ENCODE data around the gene STK38. TPM values are rescaled to one million over a fixed set of nuclear protein-coding genes. Genes with fewer than 3 reads are reported as not detected.

STK38 gene
- total RNA-seq, 2 experiments from 2014 or later = 29.4 to 42.5 TPM

GRCh38 chr6:36519352-36519751, 27.9 kb downstream of the STK38 start:
- Histone ChIP-seq H3K79me2 (ENCODE audit: insufficient read depth, low read depth, low read length) (no peaks in the 10 kb centered on the region), H2AFZ (ENCODE audit: low read length) (no peak overlapping the region), H3K4me3 (ENCODE audit: low read depth, low read length, poor library complexity, severe bottlenecking) (no peak overlapping the region), H3K27ac (ENCODE audit: low read depth, low read length, poor library complexity, severe bottlenecking) (no peak overlapping the region), H3K4me2 (ENCODE audit: low read length) (no peak overlapping the region), H3K4me1 (ENCODE audit: insufficient read depth, low read length, poor library complexity, severe bottlenecking) (no peaks in the 10 kb centered on the region), H3K9me2 (ENCODE audit: insufficient read depth, low read length) (no peaks in the 10 kb centered on the region), H3K36me3 (ENCODE audit: insufficient read depth, low read length) (peaks cover 95% of the 10 kb centered on the region), H4K20me1 (ENCODE audit: insufficient read depth, low read length) (no peaks in the 10 kb centered on the region), H3K9me3 (ENCODE audit: low read length) (no peaks in the 10 kb centered on the region)
- DNase-seq (ENCODE audit: low spot score) = no peak
- no TSS peak for BruUV-seq (replicated peaks)
- ChIA-PET POLR2A (no interaction called here), CTCF (ENCODE audit: unreplicated experiment) (no interaction called here)
- intact Hi-C loops (cut with micrococcal nuclease; ENCODE audit: unreplicated experiment) = no loop called here
- TF ChIP-seq CTCF (conservative IDR thresholded peaks at IDR 0.05; ENCODE audit: low read length) = no peak

GRCh38 chr6:36517408-36517807, 29.9 kb downstream of the STK38 start:
- POLR2A ChIA-PET = interaction anchor here (1.4 kb wide), 1 partner anchor 9 kb away, joined by 4 read pairs; no protein-coding TSS in a partner anchor
- no peak overlapping the region for H3K4me2 ChIP-seq (ENCODE audit: low read length)

GRCh38 chr6:36516988-36517387, 30.3 kb downstream of the STK38 start:
- intact Hi-C loops (cut with micrococcal nuclease; ENCODE audit: unreplicated experiment) = no loop called here
- H3K4me1 ChIP-seq (ENCODE audit: insufficient read depth, low read length, poor library complexity, severe bottlenecking) = no peaks in the 10 kb centered on the region
- ChIA-PET CTCF (ENCODE audit: unreplicated experiment) (no interaction called here), POLR2A (interaction anchor here (0.5 to 1.5 kb wide), 3 partner anchors 9 to 171 kb away, joined by 3 to 4 read pairs (median 3); no protein-coding TSS in a partner anchor)
- H2AFZ ChIP-seq (ENCODE audit: low read length) = no peak overlapping the region
- H3K27ac ChIP-seq (ENCODE audit: low read depth, low read length, poor library complexity, severe bottlenecking) = no peak overlapping the region
- no peaks in the 10 kb centered on the region for H3K9me3 ChIP-seq (ENCODE audit: low read length)
- no TSS peak for BruUV-seq (replicated peaks)
- no peaks in the 10 kb centered on the region for H3K9me2 ChIP-seq (ENCODE audit: insufficient read depth, low read length)
- H3K4me2 ChIP-seq (ENCODE audit: low read length) = no peak overlapping the region
- H3K79me2 ChIP-seq (ENCODE audit: insufficient read depth, low read depth, low read length) = no peaks in the 10 kb centered on the region
- peaks cover 99% of the 10 kb centered on the region for H3K36me3 ChIP-seq (ENCODE audit: insufficient read depth, low read length)
- TF ChIP-seq EZH2phosphoT487 (IDR thresholded peaks at IDR 0.05; ENCODE audit: borderline replicate concordance, low read depth, low read length) (no peak), CTCF (conservative IDR thresholded peaks at IDR 0.05; ENCODE audit: low read length) (no peak)
- no peaks in the 10 kb centered on the region for H4K20me1 ChIP-seq (ENCODE audit: insufficient read depth, low read length)
- H3K4me3 ChIP-seq (ENCODE audit: low read depth, low read length, poor library complexity, severe bottlenecking) = no peak overlapping the region
- no peak for DNase-seq (ENCODE audit: low spot score)

More at GRCh38 chr6:36517408-36517807, 29.9 kb downstream of the STK38 start:
- Histone ChIP-seq H3K9me3 (ENCODE audit: low read length) (no peaks in the 10 kb centered on the region), H3K36me3 (ENCODE audit: insufficient read depth, low read length) (peaks cover 99% of the 10 kb centered on the region), H3K79me2 (ENCODE audit: insufficient read depth, low read depth, low read length) (no peaks in the 10 kb centered on the region), H4K20me1 (ENCODE audit: insufficient read depth, low read length) (no peaks in the 10 kb centered on the region), H3K9me2 (ENCODE audit: insufficient read depth, low read length) (no peaks in the 10 kb centered on the region), H3K4me3 (ENCODE audit: low read depth, low read length, poor library complexity, severe bottlenecking) (no peak overlapping the region), H3K27ac (ENCODE audit: low read depth, low read length, poor library complexity, severe bottlenecking) (no peak overlapping the region), H2AFZ (ENCODE audit: low read length) (no peak overlapping the region), H3K4me1 (ENCODE audit: insufficient read depth, low read length, poor library complexity, severe bottlenecking) (no peaks in the 10 kb centered on the region)
- CTCF ChIA-PET (ENCODE audit: unreplicated experiment) = interaction anchor here (1.1 kb wide), 1 partner anchor 14 kb away, joined by 3 read pairs; no protein-coding TSS in a partner anchor
- BruUV-seq (replicated peaks) = no TSS peak
- no peak for DNase-seq (ENCODE audit: low spot score)
- intact Hi-C loops (cut with micrococcal nuclease; ENCODE audit: unreplicated experiment) = no loop called here
- TF ChIP-seq CTCF (conservative IDR thresholded peaks at IDR 0.05; ENCODE audit: low read length) (no peak), EZH2phosphoT487 (IDR thresholded peaks at IDR 0.05; ENCODE audit: borderline replicate concordance, low read depth, low read length) (no peak)
